Measurements from ENCODE around the gene POMP. TPM values are rescaled to one million over a fixed set of nuclear protein-coding genes. Genes with fewer than 3 reads are reported as not detected.
A peak's percentile ranks its signal among the peaks of the same experiment; 100 is the strongest.
"Not testable (repeated sequence)": the region's sequence is repeated elsewhere in the genome, so short reads cannot be mapped to it uniquely, and the experiment has no call there.

The POMP gene
- total RNA-seq, 2 donors from 2014 or later: 10.6 to 39.9 TPM

DNA sequence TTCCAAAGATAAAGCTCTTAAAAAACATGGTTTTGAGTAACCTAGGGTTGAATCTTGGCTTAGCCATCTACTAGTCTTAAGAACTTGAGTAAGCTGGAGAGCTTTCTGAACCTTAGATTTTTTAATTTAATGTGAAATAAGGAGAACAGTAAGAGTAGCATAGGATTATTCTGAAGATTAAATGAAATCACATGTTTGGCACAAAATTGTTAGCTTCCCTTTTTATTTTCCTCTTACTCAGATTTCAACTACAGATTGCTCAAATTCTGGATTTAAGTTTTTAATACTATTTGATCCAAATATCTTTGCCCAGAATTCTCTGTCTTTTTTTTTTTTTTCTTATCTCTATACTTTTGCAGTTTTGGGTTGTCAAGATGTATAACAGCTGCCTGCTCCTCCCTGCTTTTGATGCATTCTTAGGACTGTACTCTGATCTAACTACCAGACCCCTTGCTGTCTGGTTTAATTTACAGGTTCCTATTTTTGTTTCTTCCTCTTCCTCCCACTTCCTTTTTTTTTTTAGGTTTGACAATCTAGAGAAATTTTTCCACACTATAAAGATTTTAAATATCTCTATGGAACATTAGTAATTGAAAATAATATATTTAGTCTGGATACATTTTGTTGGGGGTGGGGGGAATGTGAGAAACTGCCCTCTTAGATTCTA, 12.3 kb downstream of the POMP start:
- no peak for ATAC-seq
- Histone ChIP-seq H3K4me1 (no peaks in the 10 kb centered on the region), H3K36me3 (replicated peaks in 1 of 2; ENCODE audit: insufficient read depth in 1 of 2, low read depth in 2 of 2) (peaks cover 0 to 45% of the 10 kb centered on the region in 2 donors), H3K27ac (no peak overlapping the region), H3K9me3 (no peaks in the 10 kb centered on the region), H3K27me3 (no peaks in the 10 kb centered on the region), H3K4me3 (no peak overlapping the region)
- intact Hi-C loops (cut with DNase I): no loop called here
- no peak for DNase-seq
- no peak for TF ChIP-seq CTCF (IDR thresholded peaks at IDR 0.05)
- TF ChIP-seq POLR2A (IDR thresholded peaks at IDR 0.05): no peak

GRCh38 chr13:28678809-28679208, 19.9 kb downstream of the POMP start:
- TF ChIP-seq POLR2A (IDR thresholded peaks at IDR 0.05) (no peak), CTCF (IDR thresholded peaks at IDR 0.05) (no peak)
- Histone ChIP-seq H3K4me1 (no peaks in the 10 kb centered on the region), H3K36me3 (replicated peaks in 1 of 2; ENCODE audit: insufficient read depth in 1 of 2, low read depth in 2 of 2) (peaks cover 0 to 16% of the 10 kb centered on the region in 2 donors), H3K27ac (no peak overlapping the region), H3K4me3 (no peak overlapping the region), H3K27me3 (no peaks in the 10 kb centered on the region), H3K9me3 (no peaks in the 10 kb centered on the region)
- ATAC-seq: no peak
- DNase-seq: no peak
- intact Hi-C loops (cut with DNase I): no loop called here
- 91 to 92% methylated on average over 1 of the region's 1 CpG for WGBS, 2 donors

DNA sequence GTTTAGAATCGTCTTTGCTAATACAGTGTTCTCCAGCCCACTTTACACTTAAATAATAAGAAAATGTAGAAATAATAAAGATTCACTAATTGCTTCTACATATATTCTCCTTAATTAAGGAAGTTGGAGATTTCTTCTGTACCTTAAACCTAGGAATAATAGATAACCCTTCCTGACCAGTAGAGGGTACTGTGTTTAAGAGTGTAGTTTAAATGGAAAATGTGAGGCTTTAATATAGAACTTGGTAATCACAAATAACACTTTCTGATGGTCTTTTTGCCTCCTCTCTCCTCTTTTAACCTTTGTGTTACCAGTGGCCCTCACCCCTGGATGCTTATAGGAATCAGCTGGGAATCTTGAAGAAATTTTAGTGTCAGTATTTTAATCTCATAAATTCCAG, 20.7 kb downstream of the POMP start:
- no peak for ATAC-seq

GRCh38 chr13:28680541-28680940, 21.6 kb downstream of the POMP start:
- Histone ChIP-seq H3K9me3 (no peaks in the 10 kb centered on the region), H3K27ac (no peak overlapping the region), H3K4me3 (no peak overlapping the region), H3K36me3 (replicated peaks in 1 of 2; ENCODE audit: insufficient read depth in 1 of 2, low read depth in 2 of 2) (peaks cover 0 to 8% of the 10 kb centered on the region in 2 donors), H3K27me3 (no peaks in the 10 kb centered on the region), H3K4me1 (no peaks in the 10 kb centered on the region)
- ATAC-seq (no peak), DNase-seq (no peak)
- WGBS, 2 donors: 84 to 88% methylated on average over 2 of the region's 2 CpGs
- TF ChIP-seq CTCF (IDR thresholded peaks at IDR 0.05) (no peak), POLR2A (IDR thresholded peaks at IDR 0.05) (no peak)
- intact Hi-C loops (cut with DNase I): no loop called here

More for the DNA sequence above, 20.7 kb downstream of the POMP start:
- no peaks in the 10 kb centered on the region for H3K27me3 ChIP-seq
- no peak overlapping the region for H3K4me3 ChIP-seq
- peaks cover 0 to 10% of the 10 kb centered on the region in 2 donors for H3K36me3 ChIP-seq (replicated peaks in 1 of 2; ENCODE audit: insufficient read depth in 1 of 2, low read depth in 2 of 2)
- no peak overlapping the region for H3K27ac ChIP-seq
- H3K9me3 ChIP-seq: no peaks in the 10 kb centered on the region
- intact Hi-C loops (cut with DNase I): no loop called here
- no peaks in the 10 kb centered on the region for H3K4me1 ChIP-seq
- no peak for DNase-seq
- TF ChIP-seq CTCF (IDR thresholded peaks at IDR 0.05) (peak in 5 of 7 experiments; percentile 17 to 34 (median 27)), POLR2A (IDR thresholded peaks at IDR 0.05) (no peak)
- WGBS, 2 donors: 55 to 63% methylated on average over 1 of the region's 1 CpG

DNA sequence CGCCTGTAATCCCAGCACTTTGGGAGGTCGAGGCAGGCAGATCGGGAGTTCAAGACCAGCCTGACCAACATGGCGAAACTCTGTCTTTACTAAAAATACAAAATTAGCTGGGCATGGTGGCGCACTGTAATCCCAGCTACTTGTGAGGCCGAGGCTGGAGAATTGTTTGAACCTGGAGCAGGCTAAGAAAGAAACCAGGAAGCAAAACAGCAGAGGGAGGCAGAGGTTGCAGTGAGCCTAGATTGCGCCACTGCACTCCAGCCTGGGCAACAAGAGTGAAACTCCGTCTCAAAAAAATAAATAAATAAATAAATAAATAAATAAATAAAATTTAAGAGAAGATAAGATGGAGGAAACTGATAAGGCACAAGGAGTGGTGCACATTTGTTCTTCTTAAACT, 24.2 kb downstream of the POMP start:
- H3K36me3 ChIP-seq (replicated peaks in 1 of 2; ENCODE audit: insufficient read depth in 1 of 2, low read depth in 2 of 2); intact Hi-C loops (cut with DNase I); H3K4me3 ChIP-seq; H3K4me1 ChIP-seq; H3K27ac ChIP-seq; ATAC-seq; DNase-seq; H3K9me3 ChIP-seq; H3K27me3 ChIP-seq: not testable (repeated sequence)
- WGBS, 2 donors: 78 to 84% methylated on average over 8 of the region's 8 CpGs

All from body of pancreas (tissue), 4 donors.